Effector memory CD8-positive, alpha-beta T cell (primary cell): ENCODE measurements around the gene CDA.

ENCODE experiments used
- ATAC-seq: fragments of 150-1000 bp; cut with Tn5 transposase; replicated peaks from 2 replicates; pipeline ENCODE4 v1.10.0; 2021; ENCODE audit warnings: mild to moderate bottlenecking, moderate library complexity
- DNase-seq, 3 experiments: peaks; one replicate each; pipeline ENCODE4 v3.0.0; 2021
- H3K27ac Mint-ChIP-seq, 2 donors: one replicate each; pipeline ENCODE4 v1.8.0; 2022; ENCODE audit warnings: mild to moderate bottlenecking in 2 of 2, mixed read lengths in 2 of 2, moderate library complexity in 2 of 2
- H3K27me3 Mint-ChIP-seq, 2 donors: one replicate each; pipeline ENCODE4 v1.8.0; 2022; ENCODE audit warnings: mixed read lengths in 2 of 2
- H3K36me3 Mint-ChIP-seq: one replicate; pipeline ENCODE4 v1.8.0; 2022; ENCODE audit warnings: mild to moderate bottlenecking, moderate library complexity, mixed read lengths; ENCODE audit not compliant: insufficient read depth
- H3K4me1 Mint-ChIP-seq, 2 donors: one replicate each; pipeline ENCODE4 v1.8.0; 2022; ENCODE audit warnings: low read depth in 2 of 2, mixed read lengths in 2 of 2
- H3K4me3 Mint-ChIP-seq, 2 donors: one replicate each; pipeline ENCODE4 v1.8.0; 2022; ENCODE audit warnings: mild to moderate bottlenecking in 2 of 2, mixed read lengths in 2 of 2, moderate library complexity in 2 of 2
- H3K9me3 Mint-ChIP-seq, 2 donors: one replicate each; pipeline ENCODE4 v1.8.0; 2022; ENCODE audit warnings: mixed read lengths in 2 of 2
- total RNA-seq, 9 experiments: gene quantifications; one replicate each; lab custom pipeline; 2026; lab: John Stamatoyannopoulos, UW

CDA gene
- 0 to 0.06 (median 0) reads per million in 9 experiments for total RNA-seq

- Mint-ChIP-seq H3K27ac (peak within 1 kb of the TSS in 1 of 2 donors; percentile 82), H3K36me3 (no peaks in the 10 kb centered on the region), H3K9me3 (no peaks in the 10 kb centered on the region), H3K4me3 (peak within 1 kb of the TSS in 1 of 2 donors; percentile 45), H3K4me1 (peaks cover 10 to 11% of the 10 kb centered on the region in 2 donors), H3K27me3 (peaks cover 69 to 93% of the 10 kb centered on the region in 2 donors)
- no peak for DNase-seq
- ATAC-seq: no peak
Measured at GRCh38 chr1:20588634-20589225, at the start of gene CDA. Gene CDA (plus strand): TSS chr1:20589097. CDS start chr1:20589130, 33 bp downstream.

GRCh38 chr1:20540281-20540680 is 48.6 kb upstream of the CDA start:
- H3K27me3 Mint-ChIP-seq: peaks cover 44 to 82% of the 10 kb centered on the region in 2 donors
- no peak overlapping the region for H3K4me3 Mint-ChIP-seq
- no peak overlapping the region for H3K27ac Mint-ChIP-seq
- no peaks in the 10 kb centered on the region for H3K9me3 Mint-ChIP-seq
- ATAC-seq (no peak), DNase-seq (no peak)
- H3K4me1 Mint-ChIP-seq: no peaks in the 10 kb centered on the region
- no peaks in the 10 kb centered on the region for H3K36me3 Mint-ChIP-seq

GRCh38 chr1:20546637-20547036 is 42.3 kb upstream of the CDA start:
- H3K4me1 Mint-ChIP-seq: no peaks in the 10 kb centered on the region
- H3K36me3 Mint-ChIP-seq: no peaks in the 10 kb centered on the region
- DNase-seq: no peak
- ATAC-seq: no peak
- peaks cover 48 to 62% of the 10 kb centered on the region in 2 donors for H3K27me3 Mint-ChIP-seq
- H3K9me3 Mint-ChIP-seq: no peaks in the 10 kb centered on the region
- H3K27ac Mint-ChIP-seq: no peak overlapping the region
- no peak overlapping the region for H3K4me3 Mint-ChIP-seq

DNA sequence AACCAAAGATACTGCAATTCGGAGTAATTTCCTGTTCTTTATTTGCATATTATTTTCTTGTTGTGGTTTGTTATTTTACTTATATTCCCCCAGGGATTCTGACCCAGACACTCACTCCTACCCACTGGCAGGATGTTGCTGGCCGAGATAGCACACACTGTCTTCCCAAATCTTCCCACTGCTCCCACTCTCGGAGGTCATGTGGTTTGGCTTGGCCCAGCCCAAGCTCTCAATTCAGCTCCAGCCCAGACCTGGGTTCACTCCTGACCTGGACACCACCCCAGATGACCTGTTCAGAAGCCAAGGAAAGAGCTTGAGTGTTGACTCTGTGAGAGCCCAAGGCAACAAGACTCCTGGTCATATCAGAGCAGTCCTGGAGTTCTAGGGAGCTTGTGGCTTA is 37.7 kb upstream of the CDA start:
- Mint-ChIP-seq H3K4me3 (no peak overlapping the region), H3K36me3 (no peaks in the 10 kb centered on the region), H3K4me1 (peaks cover 0 to 3% of the 10 kb centered on the region in 2 donors), H3K27ac (no peak overlapping the region), H3K27me3 (peaks cover 24 to 34% of the 10 kb centered on the region in 2 donors), H3K9me3 (no peaks in the 10 kb centered on the region)
- no peak for ATAC-seq
- DNase-seq: no peak

- H3K36me3 Mint-ChIP-seq: no peaks in the 10 kb centered on the region
- H3K27ac Mint-ChIP-seq: no peak within 1 kb of the TSS
- no peak for ATAC-seq
- peaks cover 14 to 27% of the 10 kb centered on the region in 2 donors for H3K27me3 Mint-ChIP-seq
- H3K4me1 Mint-ChIP-seq: peaks cover 0 to 3% of the 10 kb centered on the region in 2 donors
- DNase-seq: no peak
- no peak within 1 kb of the TSS for H3K4me3 Mint-ChIP-seq
- no peaks in the 10 kb centered on the region for H3K9me3 Mint-ChIP-seq
Measured at GRCh38 chr1:20551945-20552727, 36.8 kb upstream of the CDA start, which contains the start of gene FAM43B. Gene FAM43B (plus strand): TSS chr1:20552573. CDS start chr1:20552974, 401 bp downstream.

GRCh38 chr1:20552728-20553445 is 36.0 kb upstream of the CDA start:
- H3K9me3 Mint-ChIP-seq: no peaks in the 10 kb centered on the region
- peaks cover 0 to 3% of the 10 kb centered on the region in 2 donors for H3K4me1 Mint-ChIP-seq
- ATAC-seq (no peak), DNase-seq (no peak)
- peaks cover 13 to 26% of the 10 kb centered on the region in 2 donors for H3K27me3 Mint-ChIP-seq
- no peak overlapping the region for H3K27ac Mint-ChIP-seq
- no peaks in the 10 kb centered on the region for H3K36me3 Mint-ChIP-seq
- no peak overlapping the region for H3K4me3 Mint-ChIP-seq

DNA sequence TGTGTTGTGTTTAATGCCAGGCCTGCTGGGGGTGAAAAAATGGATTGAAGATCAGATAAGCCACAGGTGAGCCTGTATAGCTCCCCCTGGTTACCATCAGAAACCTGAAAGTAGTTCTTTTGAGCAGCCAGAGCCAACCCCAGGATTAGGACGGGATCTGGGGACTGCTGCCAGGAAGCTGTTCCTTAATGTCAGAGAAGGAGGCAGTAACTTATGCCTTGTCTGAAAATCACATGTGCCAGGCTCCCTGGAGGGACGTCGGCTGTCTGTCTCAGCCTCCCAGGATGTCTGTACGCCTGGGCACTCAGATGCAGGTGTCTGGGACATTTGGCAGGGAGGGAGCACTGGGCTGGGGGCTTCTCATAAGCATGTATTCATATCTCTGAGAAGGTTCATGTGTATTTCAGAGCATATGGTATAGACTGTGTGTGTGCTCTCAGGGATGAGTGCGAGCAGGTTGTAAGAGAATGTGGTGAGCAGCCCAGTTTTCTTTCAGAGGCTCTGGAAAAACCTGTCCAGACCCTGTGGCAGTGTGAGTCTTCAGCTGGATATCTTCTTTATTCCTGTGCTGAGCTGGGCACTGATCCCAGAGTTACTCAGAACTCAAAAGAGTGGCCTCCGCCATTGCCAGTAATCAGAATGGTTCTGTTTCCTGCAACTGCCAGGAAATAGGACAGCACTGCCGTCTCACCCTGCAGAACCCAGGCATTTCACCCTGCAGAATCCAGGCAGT is 33.7 kb upstream of the CDA start:
- Mint-ChIP-seq H3K27ac (no peak overlapping the region), H3K9me3 (no peaks in the 10 kb centered on the region), H3K36me3 (no peaks in the 10 kb centered on the region), H3K4me1 (peaks cover 0 to 3% of the 10 kb centered on the region in 2 donors), H3K27me3 (peaks cover 16 to 22% of the 10 kb centered on the region in 2 donors), H3K4me3 (no peak overlapping the region)
- ATAC-seq: no peak
- no peak for DNase-seq

DNA sequence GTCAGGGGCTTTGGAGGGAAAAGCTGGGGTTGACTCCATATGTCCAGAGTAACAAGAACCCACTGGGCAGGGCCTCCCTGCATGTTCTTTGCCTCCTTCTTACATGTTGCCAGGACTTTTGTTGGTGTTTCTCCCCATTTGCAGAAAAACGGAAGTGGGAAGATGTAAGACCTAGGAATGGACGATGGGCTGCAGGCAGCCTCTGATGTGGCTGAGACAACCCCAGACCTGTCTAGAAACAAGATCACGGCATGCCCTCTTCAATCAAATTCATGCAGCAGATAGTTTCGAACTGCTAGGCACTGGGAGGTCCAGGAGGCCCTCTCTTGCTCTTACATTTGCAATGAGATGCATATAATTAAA is 33.2 kb upstream of the CDA start:
- ATAC-seq: no peak
- no peak overlapping the region for H3K4me3 Mint-ChIP-seq
- no peak for DNase-seq
- peaks cover 0 to 3% of the 10 kb centered on the region in 2 donors for H3K4me1 Mint-ChIP-seq
- H3K27me3 Mint-ChIP-seq: peaks cover 21 to 27% of the 10 kb centered on the region in 2 donors
- H3K36me3 Mint-ChIP-seq: no peaks in the 10 kb centered on the region
- H3K27ac Mint-ChIP-seq: no peak overlapping the region
- H3K9me3 Mint-ChIP-seq: no peaks in the 10 kb centered on the region

GRCh38 chr1:20558191-20558590 is 30.7 kb upstream of the CDA start:
- peaks cover 0 to 3% of the 10 kb centered on the region in 2 donors for H3K4me1 Mint-ChIP-seq
- H3K4me3 Mint-ChIP-seq: no peak overlapping the region
- peaks cover 32 to 42% of the 10 kb centered on the region in 2 donors for H3K27me3 Mint-ChIP-seq
- no peaks in the 10 kb centered on the region for H3K36me3 Mint-ChIP-seq
- no peak for ATAC-seq
- no peak for DNase-seq
- H3K9me3 Mint-ChIP-seq: no peaks in the 10 kb centered on the region
- no peak overlapping the region for H3K27ac Mint-ChIP-seq

- Mint-ChIP-seq H3K4me3 (no peak overlapping the region), H3K27me3 (peaks cover 45 to 60% of the 10 kb centered on the region in 2 donors)
Measured at GRCh38 chr1:20560966-20561365, 27.9 kb upstream of the CDA start.

DNA sequence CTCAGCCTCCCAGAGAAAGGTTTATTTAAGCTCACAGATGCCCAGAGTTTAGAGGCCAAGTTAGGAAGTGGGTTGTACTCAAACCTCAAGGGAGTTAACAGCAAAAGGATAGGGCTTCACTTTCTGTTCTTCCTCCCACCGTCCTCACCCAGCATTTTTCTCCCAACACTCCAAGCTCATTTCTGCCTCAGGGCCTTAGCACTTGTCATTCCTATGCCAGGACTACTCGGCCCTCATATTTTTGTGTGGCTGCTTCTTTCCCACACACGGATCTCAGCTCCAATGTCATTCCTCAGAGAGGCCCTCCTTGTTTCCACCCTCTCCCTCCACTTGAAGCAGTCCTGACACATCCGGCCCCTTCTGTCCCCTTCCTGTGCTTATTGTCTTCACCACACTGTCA is 23.7 kb upstream of the CDA start:
- peaks cover 0 to 2% of the 10 kb centered on the region in 2 donors for H3K9me3 Mint-ChIP-seq
- H3K4me3 Mint-ChIP-seq: no peak overlapping the region
- H3K27ac Mint-ChIP-seq: no peak overlapping the region
- peaks cover 68 to 98% of the 10 kb centered on the region in 2 donors for H3K27me3 Mint-ChIP-seq
- ATAC-seq (no peak), DNase-seq (no peak)
- H3K4me1 Mint-ChIP-seq: no peaks in the 10 kb centered on the region
- H3K36me3 Mint-ChIP-seq: no peaks in the 10 kb centered on the region

More at GRCh38 chr1:20560966-20561365, 27.9 kb upstream of the CDA start:
- Mint-ChIP-seq H3K9me3 (no peaks in the 10 kb centered on the region), H3K4me1 (no peaks in the 10 kb centered on the region), H3K36me3 (no peaks in the 10 kb centered on the region), H3K27ac (no peak overlapping the region)
- no peak for DNase-seq
- ATAC-seq: no peak

DNA sequence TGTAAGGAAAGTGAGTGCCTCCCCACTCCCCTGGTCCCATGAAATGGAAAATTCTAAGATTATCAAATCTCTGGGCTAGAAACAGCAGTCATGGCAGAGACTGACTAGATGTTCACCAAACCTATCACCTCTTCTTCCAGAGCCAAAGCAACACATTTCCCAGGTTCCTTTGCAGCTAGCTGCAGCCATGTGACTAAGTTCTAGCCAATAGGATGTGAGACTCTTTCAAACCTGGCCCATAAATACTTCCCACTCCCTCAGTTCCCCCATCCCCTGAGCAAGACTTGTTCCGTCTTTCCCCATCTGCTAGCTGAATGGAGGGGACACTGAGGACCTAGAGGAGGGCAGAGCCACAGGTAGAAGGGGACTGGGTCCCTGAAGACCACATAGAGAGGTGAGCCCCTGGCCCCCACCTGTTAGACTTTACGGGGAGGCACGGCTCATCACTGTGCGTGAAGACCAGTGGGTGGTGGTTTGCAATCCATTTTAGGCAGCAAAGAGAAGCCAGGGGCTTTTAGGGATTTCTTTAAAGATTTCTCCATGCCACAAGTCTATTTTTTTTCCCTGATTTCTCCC is 19.3 kb upstream of the CDA start:
- Mint-ChIP-seq H3K4me3 (no peak overlapping the region), H3K27me3 (peaks cover 64 to 88% of the 10 kb centered on the region in 2 donors)
- no peak for ATAC-seq

DNA sequence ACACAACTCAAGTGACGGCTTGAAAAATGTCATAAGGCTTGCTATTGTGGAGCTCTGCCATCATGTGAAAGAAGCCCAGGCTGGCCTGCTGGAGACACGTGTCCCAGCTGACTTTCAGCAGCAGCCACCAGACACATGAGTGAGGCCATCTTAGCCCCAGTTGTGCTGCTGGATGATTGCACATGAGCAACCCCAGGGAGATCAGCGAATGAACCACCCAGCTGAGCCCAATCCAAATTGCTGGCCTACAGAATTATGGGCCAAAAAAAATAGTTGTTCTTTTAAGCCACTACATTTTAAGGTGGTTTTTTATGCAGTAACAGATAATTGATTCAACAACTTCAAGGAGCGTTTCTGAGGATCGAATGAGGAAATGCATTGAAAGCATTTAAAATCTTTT is 17.5 kb upstream of the CDA start:
- ATAC-seq (no peak), DNase-seq (no peak)
- Mint-ChIP-seq H3K27me3 (peaks cover 70 to 82% of the 10 kb centered on the region in 2 donors), H3K36me3 (no peaks in the 10 kb centered on the region), H3K9me3 (peaks cover 0 to 2% of the 10 kb centered on the region in 2 donors), H3K4me1 (peaks cover 0 to 2% of the 10 kb centered on the region in 2 donors), H3K27ac (no peak overlapping the region), H3K4me3 (no peak overlapping the region)

More for the DNA sequence above, 19.3 kb upstream of the CDA start:
- Mint-ChIP-seq H3K27ac (no peak overlapping the region), H3K4me1 (peaks cover 0 to 2% of the 10 kb centered on the region in 2 donors), H3K36me3 (no peaks in the 10 kb centered on the region), H3K9me3 (peaks cover 0 to 2% of the 10 kb centered on the region in 2 donors)
- DNase-seq: no peak
